ENCODE measurements around the gene SLC25A23. TPM values are rescaled to one million over a fixed set of nuclear protein-coding genes. Genes with fewer than 3 reads are reported as not detected.
A peak's percentile ranks its signal among the peaks of the same experiment; 100 is the strongest.

Gene SLC25A23
- total and polyA plus RNA-seq, 2 experiments from 2014 or later, result 56.6 to 59.0 TPM

- Histone ChIP-seq H3K27ac (no peak within 1 kb of the TSS), H2AFZ (peak within 1 kb of the TSS; percentile 66), H3K79me2 (no peaks in the 10 kb centered on the region), H3K9me3 (ENCODE audit: low read depth) (no peaks in the 10 kb centered on the region), H3K27me3 (peaks cover 23% of the 10 kb centered on the region), H3K9me2 (replicated peaks; ENCODE audit: insufficient read depth) (no peaks in the 10 kb centered on the region), H3K36me3 (replicated peaks; ENCODE audit: insufficient read depth, low read depth) (no peaks in the 10 kb centered on the region), H3K4me2 (peak within 1 kb of the TSS; percentile 95), H3K4me3 (peak within 1 kb of the TSS; percentile 42), H3K4me1 (ENCODE audit: insufficient read depth) (no peaks in the 10 kb centered on the region), H4K20me1 (ENCODE audit: insufficient read depth, poor library complexity, severe bottlenecking) (no peaks in the 10 kb centered on the region)
- DNase-seq (ENCODE audit: low spot score), result peak; percentile 32
- TF ChIP-seq CTCF (IDR thresholded peaks at IDR 0.05; ENCODE audit: poor library complexity), result no peak
- TF ChIP-seq EZH2 (IDR thresholded peaks at IDR 0.05; ENCODE audit: borderline replicate concordance), result peak; percentile 67
- WGBS (ENCODE audit: low lambda C conversion rate, missing lambda C conversion rate), result 2% methylated on average over 44 of the region's 71 CpGs
Measured at GRCh38 chr19:6501740-6502648, 42.4 kb upstream of the SLC25A23 start, which contains the start of gene TUBB4A. Gene TUBB4A (minus strand): TSS chr19:6502309. CDS start chr19:6502212, 97 bp downstream.

GRCh38 chr19:6500837-6501739 lies 41.5 kb upstream of the SLC25A23 start:
- Histone ChIP-seq H3K79me2 (no peaks in the 10 kb centered on the region), H2AFZ (no peak overlapping the region), H3K9me2 (replicated peaks; ENCODE audit: insufficient read depth) (no peaks in the 10 kb centered on the region), H3K9me3 (ENCODE audit: low read depth) (no peaks in the 10 kb centered on the region), H3K4me2 (peak overlapping the region; percentile 95), H3K27me3 (peaks cover 23% of the 10 kb centered on the region), H3K4me3 (peak overlapping the region; percentile 42), H3K27ac (no peak overlapping the region), H3K4me1 (ENCODE audit: insufficient read depth) (no peaks in the 10 kb centered on the region), H4K20me1 (ENCODE audit: insufficient read depth, poor library complexity, severe bottlenecking) (no peaks in the 10 kb centered on the region), H3K36me3 (replicated peaks; ENCODE audit: insufficient read depth, low read depth) (no peaks in the 10 kb centered on the region)
- no peak for DNase-seq (ENCODE audit: low spot score)
- WGBS (ENCODE audit: low lambda C conversion rate, missing lambda C conversion rate), result 69% methylated on average over 24 of the region's 24 CpGs
- TF ChIP-seq EZH2phosphoT487 (IDR thresholded peaks at IDR 0.05; ENCODE audit: low read depth, severe bottlenecking, unreplicated experiment) (no peak), EZH2 (IDR thresholded peaks at IDR 0.05; ENCODE audit: borderline replicate concordance) (peak; percentile 4), CTCF (IDR thresholded peaks at IDR 0.05; ENCODE audit: poor library complexity) (no peak)

- Histone ChIP-seq H3K27ac (no peak overlapping the region), H3K36me3 (replicated peaks; ENCODE audit: insufficient read depth, low read depth) (no peaks in the 10 kb centered on the region), H4K20me1 (ENCODE audit: insufficient read depth, poor library complexity, severe bottlenecking) (no peaks in the 10 kb centered on the region), H3K4me3 (no peak overlapping the region), H3K4me1 (ENCODE audit: insufficient read depth) (no peaks in the 10 kb centered on the region), H3K79me2 (no peaks in the 10 kb centered on the region), H3K9me2 (replicated peaks; ENCODE audit: insufficient read depth) (no peaks in the 10 kb centered on the region), H3K27me3 (peaks cover 23% of the 10 kb centered on the region), H2AFZ (no peak overlapping the region), H3K4me2 (no peak overlapping the region), H3K9me3 (ENCODE audit: low read depth) (no peaks in the 10 kb centered on the region)
- DNase-seq (ENCODE audit: low spot score), result no peak
- TF ChIP-seq EZH2phosphoT487 (IDR thresholded peaks at IDR 0.05; ENCODE audit: low read depth, severe bottlenecking, unreplicated experiment) (no peak), CTCF (IDR thresholded peaks at IDR 0.05; ENCODE audit: poor library complexity) (no peak)
- 79% methylated on average over 17 of the region's 17 CpGs for WGBS (ENCODE audit: low lambda C conversion rate, missing lambda C conversion rate)
Measured at GRCh38 chr19:6499052-6499790, 39.6 kb upstream of the SLC25A23 start.
